ENCODE results near the gene AUTS2. TPM values are rescaled to one million over a fixed set of nuclear protein-coding genes. Genes with fewer than 3 reads are reported as not detected.

Gene AUTS2
- total RNA-seq, 4 donors from 2014 or later: 14.9 to 27.2 (median 17.5) TPM

DNA sequence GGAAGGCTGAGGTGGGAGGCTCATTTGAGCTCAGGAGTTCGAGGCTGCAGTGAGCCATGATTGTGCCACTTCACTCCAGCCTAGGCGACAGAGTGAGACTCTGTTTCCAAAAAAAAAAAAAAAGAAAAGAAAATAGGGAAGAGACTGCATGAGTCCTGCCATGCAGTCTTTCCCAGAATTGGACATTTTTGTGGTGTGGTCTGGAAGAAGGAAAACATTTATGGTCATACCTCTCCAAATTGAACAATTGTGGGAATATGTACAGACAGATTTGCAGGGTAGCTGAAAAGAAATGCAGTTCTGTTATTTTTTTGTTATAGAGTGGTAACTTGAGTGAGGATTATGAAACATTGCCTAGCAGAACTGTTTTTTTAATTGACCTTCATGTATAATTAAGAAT is 198.1 kb downstream of the AUTS2 start:
- Histone ChIP-seq H3K9me3 (no peaks in the 10 kb centered on the region), H3K36me3 (no peaks in the 10 kb centered on the region), H3K27me3 (no peaks in the 10 kb centered on the region), H3K4me1 (peaks cover 9 to 24% of the 10 kb centered on the region in 2 donors), H3K4me3 (replicated peaks in 1 of 3) (no peak overlapping the region), H3K27ac (no peak overlapping the region)
- DNase-seq: no peak
- WGBS, 2 donors: 93 to 94% methylated on average over 2 of the region's 2 CpGs
- TF ChIP-seq, protein P1, sequence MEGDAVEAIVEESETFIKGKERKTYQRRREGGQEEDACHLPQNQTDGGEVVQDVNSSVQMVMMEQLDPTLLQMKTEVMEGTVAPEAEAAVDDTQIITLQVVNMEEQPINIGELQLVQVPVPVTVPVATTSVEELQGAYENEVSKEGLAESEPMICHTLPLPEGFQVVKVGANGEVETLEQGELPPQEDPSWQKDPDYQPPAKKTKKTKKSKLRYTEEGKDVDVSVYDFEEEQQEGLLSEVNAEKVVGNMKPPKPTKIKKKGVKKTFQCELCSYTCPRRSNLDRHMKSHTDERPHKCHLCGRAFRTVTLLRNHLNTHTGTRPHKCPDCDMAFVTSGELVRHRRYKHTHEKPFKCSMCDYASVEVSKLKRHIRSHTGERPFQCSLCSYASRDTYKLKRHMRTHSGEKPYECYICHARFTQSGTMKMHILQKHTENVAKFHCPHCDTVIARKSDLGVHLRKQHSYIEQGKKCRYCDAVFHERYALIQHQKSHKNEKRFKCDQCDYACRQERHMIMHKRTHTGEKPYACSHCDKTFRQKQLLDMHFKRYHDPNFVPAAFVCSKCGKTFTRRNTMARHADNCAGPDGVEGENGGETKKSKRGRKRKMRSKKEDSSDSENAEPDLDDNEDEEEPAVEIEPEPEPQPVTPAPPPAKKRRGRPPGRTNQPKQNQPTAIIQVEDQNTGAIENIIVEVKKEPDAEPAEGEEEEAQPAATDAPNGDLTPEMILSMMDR (IDR thresholded peaks at IDR 0.05): no peak
- TF ChIP-seq POLR2A (IDR thresholded peaks at IDR 0.05): no peak
- intact Hi-C loops (cut with DNase I): no loop called here

DNA sequence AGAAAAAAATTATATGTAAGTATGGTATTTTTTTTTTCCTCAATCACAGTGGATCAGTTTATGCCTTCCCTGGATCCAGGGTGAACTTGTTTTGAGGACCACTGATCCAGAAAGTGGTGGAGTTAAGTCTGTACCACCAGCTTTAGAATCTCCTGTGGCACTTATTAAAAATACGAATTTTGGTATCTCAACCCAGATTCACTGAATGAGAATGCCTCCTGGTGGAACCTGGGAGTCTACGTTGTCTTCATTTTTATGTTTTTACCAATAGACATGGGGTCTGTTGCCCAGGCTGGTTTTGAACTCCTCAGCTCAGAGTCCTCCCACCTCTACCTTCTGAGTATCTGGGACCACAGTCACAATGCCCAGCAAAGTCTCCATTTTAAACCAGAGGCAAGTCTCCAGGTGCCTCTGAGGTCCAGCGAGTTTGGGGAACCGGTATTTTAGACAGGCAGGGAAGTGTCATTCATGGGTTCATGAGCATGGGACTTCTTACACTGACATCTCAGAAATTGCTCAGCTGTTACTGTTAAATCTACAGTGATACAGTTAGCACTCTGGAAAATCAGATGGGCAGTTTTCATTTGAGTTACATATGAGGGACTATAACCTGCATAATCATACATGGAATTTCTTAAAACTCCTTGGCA is 200.9 kb downstream of the AUTS2 start:
- no peak overlapping the region for H3K4me3 ChIP-seq (replicated peaks in 1 of 3)
- no peak overlapping the region for H3K27ac ChIP-seq
- H3K27me3 ChIP-seq: no peaks in the 10 kb centered on the region
- no peaks in the 10 kb centered on the region for H3K9me3 ChIP-seq
- no peak for DNase-seq
- intact Hi-C loops (cut with DNase I): no loop called here
- TF ChIP-seq POLR2A (IDR thresholded peaks at IDR 0.05): no peak
- TF ChIP-seq, protein P1 (IDR thresholded peaks at IDR 0.05): no peak
- H3K36me3 ChIP-seq: no peaks in the 10 kb centered on the region
- 66 to 84% methylated on average over 4 of the region's 4 CpGs for WGBS, 2 donors
- H3K4me1 ChIP-seq: peaks cover 9 to 24% of the 10 kb centered on the region in 2 donors

DNA sequence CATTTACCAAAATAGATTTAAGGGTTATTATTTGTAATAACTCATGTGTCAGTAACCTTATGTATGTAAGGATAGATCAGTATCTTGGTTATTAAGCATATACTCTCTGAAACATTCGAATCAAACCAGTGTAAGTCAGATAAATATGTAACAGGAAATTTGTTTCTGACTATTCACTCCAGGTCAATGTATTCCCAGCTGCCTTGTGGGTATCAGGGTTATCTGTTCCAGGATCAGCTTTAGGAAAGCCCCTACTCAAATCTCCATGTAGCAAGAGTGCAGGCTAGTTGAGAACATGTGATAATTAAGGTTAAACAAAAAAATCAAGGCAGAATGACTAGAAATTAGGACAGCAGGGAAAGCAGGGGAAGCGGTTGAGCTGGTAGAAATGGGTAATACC is 201.7 kb downstream of the AUTS2 start:
- H3K9me3 ChIP-seq: no peaks in the 10 kb centered on the region
- no peak for DNase-seq
- no peaks in the 10 kb centered on the region for H3K36me3 ChIP-seq
- intact Hi-C loops (cut with DNase I): no loop called here
- H3K4me1 ChIP-seq: peaks cover 9 to 24% of the 10 kb centered on the region in 2 donors
- no peaks in the 10 kb centered on the region for H3K27me3 ChIP-seq
- no peak for TF ChIP-seq POLR2A (IDR thresholded peaks at IDR 0.05)
- TF ChIP-seq, protein P1 (IDR thresholded peaks at IDR 0.05): no peak
- H3K4me3 ChIP-seq (replicated peaks in 1 of 3): no peak overlapping the region
- no peak overlapping the region for H3K27ac ChIP-seq
- 84 to 86% methylated on average over 2 of the region's 2 CpGs for WGBS, 2 donors

DNA sequence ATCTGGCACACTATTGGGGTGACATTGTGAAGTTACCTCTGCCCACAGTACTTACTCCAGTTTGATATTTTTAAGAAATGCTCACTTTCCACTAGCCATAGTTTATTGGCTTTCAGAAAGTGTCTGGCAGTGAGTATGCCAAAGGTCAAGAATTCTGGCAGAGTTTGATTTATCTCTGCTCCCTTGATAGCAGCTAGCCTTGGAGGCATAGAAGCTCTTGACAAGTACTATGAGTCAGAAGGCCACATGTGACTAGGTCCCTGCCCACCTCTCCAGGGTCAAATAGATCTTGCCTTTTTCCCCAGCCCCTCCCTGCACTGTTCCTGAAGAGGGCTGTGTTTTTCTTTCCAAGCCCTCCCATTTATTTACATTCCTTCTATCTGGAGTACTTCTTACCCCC is 202.2 kb downstream of the AUTS2 start:
- Histone ChIP-seq H3K9me3 (no peaks in the 10 kb centered on the region), H3K36me3 (no peaks in the 10 kb centered on the region), H3K27ac (peak overlapping the region in 1 of 3 donors; percentile 7), H3K4me1 (peaks cover 9 to 24% of the 10 kb centered on the region in 2 donors), H3K4me3 (replicated peaks in 1 of 3) (no peak overlapping the region), H3K27me3 (no peaks in the 10 kb centered on the region)
- TF ChIP-seq, protein P1 (IDR thresholded peaks at IDR 0.05): no peak
- no peak for TF ChIP-seq POLR2A (IDR thresholded peaks at IDR 0.05)
- intact Hi-C loops (cut with DNase I): no loop called here
- DNase-seq: peak; percentile 46 to 61

DNA sequence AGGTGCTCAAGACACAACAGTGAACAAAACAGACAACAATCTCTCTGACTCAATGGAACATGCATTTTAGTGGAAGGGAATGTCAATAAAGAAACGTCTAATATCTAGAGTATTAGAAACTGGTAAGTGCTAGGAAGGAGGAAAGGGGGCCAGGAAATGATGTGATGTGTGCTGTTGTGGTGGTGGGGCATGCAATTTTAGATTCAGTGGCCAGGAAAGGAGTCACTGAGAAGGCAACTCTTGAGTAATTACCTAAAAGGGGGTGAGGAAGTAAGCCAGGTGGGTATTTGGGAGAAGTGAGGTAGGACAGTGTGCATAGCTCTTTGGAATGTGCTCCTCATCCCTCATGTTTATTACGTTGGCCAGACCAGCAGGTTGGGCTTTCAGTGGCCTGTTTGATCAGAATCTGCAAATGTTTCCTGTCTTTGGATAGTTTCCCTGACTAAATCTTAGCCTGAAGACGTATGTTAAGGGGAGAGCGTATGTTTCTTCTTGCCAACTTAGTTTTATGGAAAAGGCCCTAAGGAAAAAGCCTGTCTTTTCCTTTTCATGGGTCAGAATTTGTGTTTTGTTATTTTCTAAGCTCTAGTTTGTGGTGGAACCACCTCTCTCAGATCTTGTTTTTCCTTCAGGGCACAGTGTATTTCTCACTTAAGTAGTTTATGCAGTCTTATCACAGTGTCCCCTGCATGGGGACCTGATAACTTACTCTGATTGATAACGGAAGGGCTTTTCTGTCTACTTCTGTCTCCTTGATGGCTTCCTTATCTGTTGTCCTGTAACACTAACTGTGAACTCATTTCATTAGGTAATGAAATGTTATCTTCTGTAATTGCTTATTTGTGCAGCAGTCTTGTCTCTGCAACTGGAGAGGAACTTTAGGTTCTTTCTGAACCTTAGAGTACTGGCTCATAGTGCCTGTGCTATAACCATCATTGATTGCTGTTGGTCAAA is 203.7 kb downstream of the AUTS2 start:
- 78 to 85% methylated on average over 5 of the region's 5 CpGs for WGBS, 2 donors
- H3K9me3 ChIP-seq: no peaks in the 10 kb centered on the region

More for the DNA sequence above, 203.7 kb downstream of the AUTS2 start:
- no peaks in the 10 kb centered on the region for H3K27me3 ChIP-seq
- no peak overlapping the region for H3K27ac ChIP-seq
- H3K4me3 ChIP-seq (replicated peaks in 1 of 3): no peak overlapping the region
- H3K36me3 ChIP-seq: no peaks in the 10 kb centered on the region
- intact Hi-C loops (cut with DNase I): no loop called here
- H3K4me1 ChIP-seq: peaks cover 9 to 24% of the 10 kb centered on the region in 2 donors
- TF ChIP-seq, protein P1 (IDR thresholded peaks at IDR 0.05): no peak
- no peak for TF ChIP-seq POLR2A (IDR thresholded peaks at IDR 0.05)
- no peak for DNase-seq

Measured in thyroid gland (tissue), 4 donors.